ENCODE measurements around the gene P3H3. TPM values are rescaled to one million over a fixed set of nuclear protein-coding genes. Genes with fewer than 3 reads are reported as not detected.

The P3H3 gene
- total and polyA plus RNA-seq, 9 of the 15 experiments (the other 6 are each of a cell fraction or from before 2014, with no cell fraction given), result 0.03 to 15.0 (median 4.8) TPM

DNA sequence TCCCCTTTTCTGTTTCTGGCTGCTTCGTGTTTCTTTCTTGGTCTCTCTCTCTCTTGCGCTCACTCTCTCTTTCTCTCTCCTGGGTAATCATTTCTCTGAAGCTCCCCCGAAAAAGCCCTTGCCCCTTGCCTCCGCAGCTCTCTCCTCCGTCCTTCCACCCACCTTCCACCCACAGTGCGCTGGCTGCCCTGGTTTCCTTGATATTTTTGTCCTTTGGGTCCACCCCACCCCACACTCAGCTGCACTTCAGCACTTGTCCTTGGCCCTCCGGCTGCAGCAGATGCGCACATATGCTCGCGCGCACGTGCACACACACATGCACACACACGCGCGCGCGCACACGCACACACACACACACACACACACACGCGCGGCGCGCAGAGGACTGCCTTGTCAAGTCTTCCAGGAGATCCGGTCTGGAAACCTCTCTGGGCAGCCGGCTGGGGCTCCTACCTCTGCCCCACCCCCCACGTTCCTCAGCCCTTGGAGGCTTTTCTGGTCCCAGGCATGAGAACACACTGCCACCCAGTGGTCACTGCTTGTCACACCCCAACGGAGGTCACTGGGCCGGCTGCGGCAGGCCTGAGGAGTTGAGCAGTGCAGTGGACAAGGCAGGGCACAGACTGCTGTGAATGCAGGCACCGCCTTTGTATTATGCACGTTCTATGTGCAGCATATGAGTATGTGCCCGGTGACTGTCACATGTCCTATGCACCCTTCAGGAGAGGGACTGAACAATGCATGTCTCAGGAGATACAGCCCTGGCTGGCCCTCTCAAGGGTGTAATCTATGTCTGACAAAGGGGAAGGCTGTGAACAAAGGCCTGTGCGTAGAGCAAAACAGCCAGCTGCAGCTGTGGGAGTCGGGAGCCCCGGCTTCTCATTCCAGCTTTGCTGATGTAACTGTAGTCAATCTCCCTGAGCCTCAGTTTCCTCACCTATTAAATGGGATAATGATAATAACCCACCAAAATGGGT, 49.3 kb upstream of the P3H3 start (continued):
- no peak for TF ChIP-seq SRSF3 (IDR thresholded peaks at IDR 0.05; ENCODE audit: insufficient read depth, low read length)
- no peak for TF ChIP-seq MECOM (CRISPR knock-in tag; IDR thresholded peaks at IDR 0.05)
- TF ChIP-seq, protein P1, sequence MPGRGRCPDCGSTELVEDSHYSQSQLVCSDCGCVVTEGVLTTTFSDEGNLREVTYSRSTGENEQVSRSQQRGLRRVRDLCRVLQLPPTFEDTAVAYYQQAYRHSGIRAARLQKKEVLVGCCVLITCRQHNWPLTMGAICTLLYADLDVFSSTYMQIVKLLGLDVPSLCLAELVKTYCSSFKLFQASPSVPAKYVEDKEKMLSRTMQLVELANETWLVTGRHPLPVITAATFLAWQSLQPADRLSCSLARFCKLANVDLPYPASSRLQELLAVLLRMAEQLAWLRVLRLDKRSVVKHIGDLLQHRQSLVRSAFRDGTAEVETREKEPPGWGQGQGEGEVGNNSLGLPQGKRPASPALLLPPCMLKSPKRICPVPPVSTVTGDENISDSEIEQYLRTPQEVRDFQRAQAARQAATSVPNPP (IDR thresholded peaks at IDR 0.05; ENCODE audit: borderline replicate concordance, insufficient read depth, insufficient read length), result no peak
- TF ChIP-seq, protein P2, sequence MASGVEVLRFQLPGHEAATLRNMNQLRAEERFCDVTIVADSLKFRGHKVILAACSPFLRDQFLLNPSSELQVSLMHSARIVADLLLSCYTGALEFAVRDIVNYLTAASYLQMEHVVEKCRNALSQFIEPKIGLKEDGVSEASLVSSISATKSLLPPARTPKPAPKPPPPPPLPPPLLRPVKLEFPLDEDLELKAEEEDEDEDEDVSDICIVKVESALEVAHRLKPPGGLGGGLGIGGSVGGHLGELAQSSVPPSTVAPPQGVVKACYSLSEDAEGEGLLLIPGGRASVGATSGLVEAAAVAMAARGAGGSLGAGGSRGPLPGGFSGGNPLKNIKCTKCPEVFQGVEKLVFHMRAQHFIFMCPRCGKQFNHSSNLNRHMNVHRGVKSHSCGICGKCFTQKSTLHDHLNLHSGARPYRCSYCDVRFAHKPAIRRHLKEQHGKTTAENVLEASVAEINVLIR (CRISPR knock-in tag; IDR thresholded peaks at IDR 0.05), result no peak
- no peak for TF ChIP-seq SMAD1 (IDR thresholded peaks at IDR 0.05; ENCODE audit: low read depth, low read length, partially characterized antibody)
- TF ChIP-seq KDM4B (IDR thresholded peaks at IDR 0.05; ENCODE audit: borderline replicate concordance in 2 of 2, low read depth in 1 of 2), result no peak
- peak; percentile 35 for TF ChIP-seq BRD9 (IDR thresholded peaks at IDR 0.05; ENCODE audit: low read depth, partially characterized antibody)
- TF ChIP-seq SMAD2 (IDR thresholded peaks at IDR 0.05; ENCODE audit: low read depth, low read length), result no peak
- TF ChIP-seq ZNF263 (CRISPR knock-in tag; IDR thresholded peaks at IDR 0.05; ENCODE audit: borderline replicate concordance), result no peak; the same call in 1 of the 2 replicates
- TF ChIP-seq STAG1 (CRISPR knock-in tag; IDR thresholded peaks at IDR 0.05; ENCODE audit: borderline replicate concordance), result peak; percentile 46; the same call in 1 of the 2 replicates
- TF ChIP-seq ESRRA (IDR thresholded peaks at IDR 0.05; ENCODE audit: borderline replicate concordance, low read depth), result no peak; the same call in 1 of the 2 replicates
- TF ChIP-seq MEIS2 (IDR thresholded peaks at IDR 0.05; ENCODE audit: partially characterized antibody), result no peak
- no peak for TF ChIP-seq ZNF436 (CRISPR knock-in tag; IDR thresholded peaks at IDR 0.05)
- TF ChIP-seq FOXP1 (CRISPR knock-in tag; IDR thresholded peaks at IDR 0.05), result peak; percentile 16; the same call in 1 of the 2 replicates
- TF ChIP-seq DACH1 (IDR thresholded peaks at IDR 0.05; ENCODE audit: partially characterized antibody), result peak; percentile 41
- TF ChIP-seq FIP1L1 (IDR thresholded peaks at IDR 0.05; ENCODE audit: low read depth, low read length, poor library complexity, severe bottlenecking), result peak; percentile 35
- TF ChIP-seq NONO (IDR thresholded peaks at IDR 0.05; ENCODE audit: low read depth in 2 of 2, low read length in 1 of 2), result no peak
- no peak for TF ChIP-seq RBM39 (optimal IDR thresholded peaks at IDR 0.05; ENCODE audit: low read depth, low read length)
- no peak for TF ChIP-seq PHB2 (IDR thresholded peaks at IDR 0.05; ENCODE audit: low read depth)
- TF ChIP-seq ZC3H8 (IDR thresholded peaks at IDR 0.05), result no peak
- TF ChIP-seq ZNF24 (IDR thresholded peaks at IDR 0.05), result no peak
- no peak for TF ChIP-seq ELF4 (CRISPR knock-in tag; IDR thresholded peaks at IDR 0.05)
- TF ChIP-seq HOXB6 (CRISPR knock-in tag; IDR thresholded peaks at IDR 0.05; ENCODE audit: borderline replicate concordance), result no peak
- no peak for TF ChIP-seq SRF (CRISPR knock-in tag; IDR thresholded peaks at IDR 0.05)
- peak; percentile 49; the same call in 1 of the 2 replicates for TF ChIP-seq ZNF175 (CRISPR knock-in tag; IDR thresholded peaks at IDR 0.05; ENCODE audit: low read depth)
- TF ChIP-seq NBN (IDR thresholded peaks at IDR 0.05; ENCODE audit: low read depth), result 0 out of 2 replicates have a peak, but pooled peaks have one; percentile 52

Measured in K562 (cell line).